Loucy (cell line): ENCODE measurements around the gene MGAT5.

Source experiments
- H2AFZ ChIP-seq: fragments of 200-600 bp; sonication (generic); 2 replicates; pipeline ENCODE4 v1.6.0; 2016; ENCODE audit warnings: antibody characterized with exemption, mild to moderate bottlenecking, low read length, moderate library complexity
- H3F3A ChIP-seq: fragments of 200-600 bp; 2 replicates; pipeline ENCODE4 v1.6.0; 2016; ENCODE audit warnings: antibody characterized with exemption, low read depth, mild to moderate bottlenecking
- H3K27me3 ChIP-seq: fragments of 200-600 bp; sonication (generic); 2 replicates; pipeline ENCODE4 v1.6.1; 2014; ENCODE audit warnings: low read length, mild to moderate bottlenecking; ENCODE audit not compliant: insufficient read depth, poor library complexity, severe bottlenecking
- H3K36me3 ChIP-seq: fragments of 200-600 bp; sonication (generic); 2 replicates; pipeline ENCODE4 v1.6.1; 2016; ENCODE audit warnings: low read length; ENCODE audit not compliant: insufficient read depth
- H3K4me1 ChIP-seq: fragments of 200-600 bp; sonication (generic); 2 replicates; pipeline ENCODE4 v1.5.1; 2014; ENCODE audit warnings: low read length, mild to moderate bottlenecking; ENCODE audit not compliant: insufficient read depth, poor library complexity, severe bottlenecking
- H3K4me2 ChIP-seq: fragments of 200-600 bp; sonication (generic); 2 replicates; pipeline ENCODE4 v1.6.0; 2014; ENCODE audit warnings: antibody characterized with exemption, low read length, low read depth, mild to moderate bottlenecking; ENCODE audit not compliant: poor library complexity, severe bottlenecking
- H3K4me3 ChIP-seq: fragments of 200-600 bp; sonication (generic); 2 replicates; pipeline ENCODE4 v1.5.1; 2014; ENCODE audit warnings: low read length, mild to moderate bottlenecking, mixed read lengths; ENCODE audit not compliant: poor library complexity, severe bottlenecking
- H3K79me2 ChIP-seq: fragments of 200-600 bp; sonication (generic); 2 replicates; pipeline ENCODE4 v1.6.1; 2014; ENCODE audit warnings: low read length; ENCODE audit not compliant: insufficient read depth
- H3K9ac ChIP-seq: fragments of 200-600 bp; sonication (generic); 2 replicates; pipeline ENCODE4 v1.6.0; 2014; ENCODE audit warnings: mild to moderate bottlenecking, low read depth, low read length, moderate library complexity; ENCODE audit not compliant: poor library complexity, severe bottlenecking
- H3K9me2 ChIP-seq: fragments of 200-600 bp; sonication (generic); replicated peaks from 2 replicates; pipeline ENCODE4 v1.6.1; 2016; ENCODE audit warnings: low read depth, low read length, mixed read lengths
- H3K9me3 ChIP-seq: fragments of 200-600 bp; sonication (generic); 2 replicates; pipeline ENCODE4 v1.6.1; 2014; ENCODE audit warnings: mild to moderate bottlenecking, antibody characterized with exemption, low read length, low read depth; ENCODE audit not compliant: insufficient read depth
- H4K20me1 ChIP-seq: fragments of 200-600 bp; sonication (generic); 2 replicates; pipeline ENCODE4 v1.6.0; 2014; ENCODE audit warnings: antibody characterized with exemption, low read length, mild to moderate bottlenecking; ENCODE audit not compliant: insufficient read depth, poor library complexity, severe bottlenecking
- CTCF ChIP-seq: fragments of 200-600 bp; sonication (generic); conservative IDR thresholded peaks from 2 replicates; pipeline ENCODE4 v1.5.1; 2014; ENCODE audit warnings: mild to moderate bottlenecking, antibody characterized with exemption, low read length
- EZH2phosphoT487 ChIP-seq: fragments of 200-600 bp; IDR thresholded peaks from 2 replicates; pipeline ENCODE4 v1.6.1; 2018; ENCODE audit warnings: antibody characterized with exemption, mild to moderate bottlenecking, moderate library complexity, borderline replicate concordance

The MGAT5 gene

DNA sequence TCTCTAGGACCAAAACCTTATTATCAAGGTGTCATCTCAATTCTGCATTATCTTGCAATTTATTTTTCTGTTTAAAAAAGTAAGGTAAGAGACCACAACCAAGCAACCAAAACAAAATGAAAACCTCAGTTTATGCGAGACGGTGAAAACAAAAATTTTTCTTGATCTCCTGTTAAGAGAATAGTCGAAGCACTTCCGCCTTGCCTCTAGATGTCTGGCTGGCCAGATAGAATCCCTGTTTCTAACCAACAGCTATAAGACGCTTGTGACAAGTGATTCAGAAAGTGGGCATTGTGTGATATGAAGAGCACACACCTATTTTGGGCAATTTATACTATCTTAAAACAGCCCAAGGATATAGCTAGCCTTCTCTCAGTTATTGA is 51.2 kb downstream of the MGAT5 start:
- no peak overlapping the region for H3K4me2 ChIP-seq
- H3K4me1 ChIP-seq: peaks cover 12% of the 10 kb centered on the region
- peaks cover 58% of the 10 kb centered on the region; the same call in 1 of the 2 replicates for H3K79me2 ChIP-seq
- no peaks in the 10 kb centered on the region for H3K27me3 ChIP-seq
- TF ChIP-seq CTCF: no peak
- no peaks in the 10 kb centered on the region for H3K36me3 ChIP-seq
- H3K4me3 ChIP-seq: no peak overlapping the region
- no peaks in the 10 kb centered on the region; the same call in none of the 2 replicates for H3K9me3 ChIP-seq
- no peak overlapping the region for H3K9ac ChIP-seq
- no peaks in the 10 kb centered on the region for H3F3A ChIP-seq
- no peaks in the 10 kb centered on the region for H3K9me2 ChIP-seq
- no peak overlapping the region for H2AFZ ChIP-seq
- H4K20me1 ChIP-seq: no peaks in the 10 kb centered on the region

GRCh38 chr2:134306521-134306920 is 52.6 kb downstream of the MGAT5 start:
- no peak overlapping the region for H3K4me3 ChIP-seq
- no peaks in the 10 kb centered on the region; the same call in none of the 2 replicates for H3K9me3 ChIP-seq
- no peak overlapping the region for H2AFZ ChIP-seq
- no peaks in the 10 kb centered on the region for H3F3A ChIP-seq
- H3K9ac ChIP-seq: no peak overlapping the region
- H3K9me2 ChIP-seq: no peaks in the 10 kb centered on the region
- H3K4me1 ChIP-seq: peaks cover 14% of the 10 kb centered on the region
- no peaks in the 10 kb centered on the region for H3K36me3 ChIP-seq
- H3K4me2 ChIP-seq: no peak overlapping the region
- no peaks in the 10 kb centered on the region for H3K27me3 ChIP-seq
- TF ChIP-seq EZH2phosphoT487: no peak
- no peak for TF ChIP-seq CTCF
- H4K20me1 ChIP-seq: no peaks in the 10 kb centered on the region
- peaks cover 67% of the 10 kb centered on the region for H3K79me2 ChIP-seq

- no peak overlapping the region for H3K9ac ChIP-seq
- H3K36me3 ChIP-seq: no peaks in the 10 kb centered on the region
- TF ChIP-seq CTCF: no peak
- TF ChIP-seq EZH2phosphoT487: no peak
- peaks cover 71% of the 10 kb centered on the region for H3K79me2 ChIP-seq
- H4K20me1 ChIP-seq: no peaks in the 10 kb centered on the region
- H3K4me3 ChIP-seq: no peak overlapping the region
- no peak overlapping the region for H2AFZ ChIP-seq
- peaks cover 20% of the 10 kb centered on the region for H3K4me1 ChIP-seq
- no peak overlapping the region for H3K4me2 ChIP-seq
- H3K9me3 ChIP-seq: no peaks in the 10 kb centered on the region; the same call in none of the 2 replicates
- no peaks in the 10 kb centered on the region for H3K27me3 ChIP-seq
- no peaks in the 10 kb centered on the region for H3K9me2 ChIP-seq
- no peaks in the 10 kb centered on the region for H3F3A ChIP-seq
Measured at GRCh38 chr2:134307334-134307733, 53.5 kb downstream of the MGAT5 start.
